GM18511 (cell line): ENCODE results near the gene KHNYN.
"Not testable (repeated sequence)": the region's sequence is repeated elsewhere in the genome, so short reads cannot be mapped to it uniquely, and the experiment has no call there.

Experiments used
- ATAC-seq: cut with Tn5 transposase; IDR thresholded peaks from one replicate; pipeline ENCODE4 v1.9.1; 2021; ENCODE audit warnings: mild to moderate bottlenecking, moderate library complexity; ENCODE audit not compliant: unreplicated experiment

Gene KHNYN

DNA sequence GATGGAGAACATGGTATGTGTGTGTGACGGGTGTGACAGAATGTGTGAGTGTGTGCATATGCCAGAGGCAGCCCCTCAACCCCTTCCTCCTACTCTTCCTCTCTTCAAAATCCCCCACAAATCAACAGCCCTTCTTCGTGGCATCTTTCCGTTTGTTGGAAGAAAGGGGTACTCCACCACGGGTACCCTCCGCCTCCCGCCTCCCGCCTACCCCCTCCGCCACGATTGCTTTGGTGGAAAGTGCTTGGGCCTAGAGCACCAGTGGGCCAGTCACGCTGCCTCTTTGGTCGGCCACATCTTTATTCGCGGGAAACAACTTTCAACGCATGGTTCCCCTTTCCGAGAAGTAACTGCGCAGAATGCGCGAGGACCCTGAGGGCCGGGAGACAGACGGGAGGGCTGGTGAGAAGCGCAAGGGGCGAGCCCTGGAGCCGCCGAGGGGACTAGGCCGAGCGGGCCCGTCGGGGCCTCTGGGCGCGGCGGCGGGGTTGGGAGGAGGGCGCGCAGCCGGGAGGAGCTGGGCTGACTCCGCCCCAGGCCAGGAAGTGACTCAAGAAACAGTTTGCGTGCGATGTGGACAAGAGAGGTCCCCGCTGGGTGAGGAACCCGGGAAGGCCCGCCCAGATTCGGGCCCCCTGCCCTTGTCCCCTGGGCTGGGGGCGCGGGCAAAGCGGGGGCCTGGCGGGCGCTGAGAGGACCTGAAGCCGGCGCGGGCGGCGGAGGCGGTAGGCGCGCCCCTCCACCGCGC, at the start of gene KHNYN, which contains the start of gene CBLN3:
Gene KHNYN, plus strand, starts transcription at position 560 of the 748 bp plus-strand sequence. CDS start 777 bp downstream, outside the sequence.
Gene CBLN3, minus strand, starts transcription at position 274 of the 748 bp plus-strand sequence. CDS start 614 bp downstream, outside the sequence.
- ATAC-seq, result peak; percentile 88

DNA sequence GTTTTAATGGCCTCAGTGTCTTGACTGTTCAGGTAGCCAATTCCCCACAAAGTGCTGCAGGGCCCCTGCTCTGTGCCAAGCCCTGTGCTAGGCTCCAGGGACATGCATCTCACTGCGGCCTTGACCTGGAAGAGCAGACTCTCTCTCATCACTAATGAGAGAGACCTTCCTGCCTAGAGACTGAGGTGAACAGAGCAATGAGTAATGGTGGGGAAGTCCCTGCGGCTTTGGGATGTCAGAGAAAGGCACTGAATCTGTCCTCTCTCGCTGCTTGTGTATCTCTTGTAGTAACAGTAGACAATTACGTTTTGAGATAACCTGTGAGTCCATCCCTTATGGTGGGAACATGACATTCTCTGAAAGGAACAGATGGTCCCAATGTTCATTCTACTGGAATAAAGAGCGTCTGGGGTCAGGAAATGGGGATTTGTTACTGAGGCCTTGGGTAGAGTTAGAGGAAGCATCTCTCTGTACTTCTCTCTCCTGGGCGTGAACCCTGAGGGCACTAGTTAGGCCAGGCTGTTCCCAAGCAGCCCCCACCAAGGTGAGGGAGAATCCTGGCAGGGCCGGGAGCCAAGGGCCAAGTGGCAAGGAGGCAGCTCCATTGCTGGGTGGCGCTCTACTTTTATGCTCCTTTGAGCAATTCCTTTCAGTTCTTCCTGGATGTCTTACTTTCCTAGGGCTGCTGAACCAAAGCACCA, 48.2 kb upstream of the KHNYN start:
- no peak for ATAC-seq

DNA sequence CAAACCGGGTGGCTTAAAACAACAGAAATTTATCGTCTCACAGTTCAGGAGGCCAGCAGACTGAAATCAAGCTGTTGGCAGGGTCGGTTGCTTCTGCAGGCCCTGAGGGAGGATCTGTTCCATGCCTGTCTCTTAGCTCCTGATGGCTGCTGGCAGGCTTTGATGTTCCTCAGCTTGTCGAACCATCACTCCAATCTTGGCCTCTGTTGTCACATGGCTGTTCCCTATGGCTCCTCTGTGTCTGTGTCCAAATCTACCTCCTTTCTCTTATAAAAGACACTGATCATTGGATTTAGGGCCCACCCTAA, 47.7 kb upstream of the KHNYN start:
- no peak for ATAC-seq

DNA sequence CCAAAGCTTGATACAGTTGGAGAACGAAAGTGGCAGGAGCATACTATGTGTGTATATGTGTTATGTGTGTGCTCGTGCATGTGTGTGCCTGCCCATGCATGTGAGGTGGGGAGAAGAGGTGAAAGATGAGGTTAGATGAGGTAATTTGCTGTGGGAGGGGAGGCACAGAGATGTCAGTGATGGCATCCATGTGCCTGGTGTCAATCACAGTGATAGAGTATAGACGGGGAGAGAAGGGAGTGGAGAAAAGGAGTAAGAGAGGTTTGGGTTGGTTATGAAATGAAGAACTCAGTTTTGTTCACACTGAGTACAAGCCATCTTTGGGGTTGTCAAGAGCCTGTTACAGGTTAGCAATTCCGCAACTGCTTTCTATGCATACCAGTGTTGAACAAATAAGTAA, 45.6 kb upstream of the KHNYN start:
- ATAC-seq, result no peak

DNA sequence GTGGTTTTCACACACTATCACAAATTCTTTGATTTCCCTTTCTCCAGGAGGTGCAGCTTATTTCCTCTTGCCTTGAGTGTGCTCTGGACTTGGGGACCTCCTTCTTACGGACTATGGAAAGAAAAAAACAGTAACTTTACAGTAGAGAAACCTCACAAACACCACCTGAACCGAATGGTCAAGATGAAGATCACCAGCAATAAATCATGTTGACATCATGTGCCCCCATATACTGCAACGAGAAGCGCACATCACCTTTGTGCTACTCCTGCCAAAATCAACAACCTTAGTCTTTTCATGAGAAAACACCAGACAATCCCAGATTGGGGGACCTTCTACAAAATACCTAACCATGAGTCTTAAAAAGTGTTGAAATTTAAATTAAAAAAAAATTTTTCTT, 44.2 kb upstream of the KHNYN start:
- no peak for ATAC-seq

DNA sequence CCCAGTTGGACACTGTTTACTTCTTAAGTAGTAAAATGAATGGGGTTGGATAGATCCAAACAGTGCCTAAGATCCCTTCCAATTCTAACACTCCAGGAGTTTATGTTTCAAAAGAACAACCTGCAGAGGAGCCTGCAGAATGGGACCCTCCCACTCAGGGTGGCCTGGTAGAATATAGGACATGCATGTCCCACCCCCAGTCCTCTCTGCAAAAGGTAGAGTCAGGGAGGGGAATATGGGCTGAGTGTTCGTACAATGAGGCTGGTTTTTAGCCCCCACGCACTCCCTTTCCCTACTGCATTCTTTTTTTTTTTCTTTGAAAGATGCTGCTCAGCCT, 42.8 kb upstream of the KHNYN start:
- ATAC-seq, result no peak

DNA sequence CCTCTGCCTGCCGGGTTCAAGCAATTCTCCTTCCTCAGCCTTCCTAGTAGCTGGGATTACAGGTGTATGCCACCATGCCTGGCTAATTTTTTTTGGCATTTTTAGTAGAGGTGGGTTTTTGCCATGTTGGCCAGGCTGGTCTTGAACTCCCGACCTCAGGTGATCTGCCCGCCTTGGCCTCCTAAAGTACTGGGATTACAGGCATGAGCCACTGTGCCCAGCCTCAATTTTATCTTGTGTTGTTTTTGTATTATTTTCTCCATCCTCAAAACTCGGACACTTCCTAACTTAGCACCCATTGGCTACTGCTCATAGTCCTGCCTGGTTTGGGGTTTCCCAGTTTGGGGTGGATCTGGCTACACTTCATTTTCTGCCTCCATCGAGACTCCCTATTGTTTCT, 42.2 kb upstream of the KHNYN start:
- ATAC-seq, result not testable (repeated sequence)

DNA sequence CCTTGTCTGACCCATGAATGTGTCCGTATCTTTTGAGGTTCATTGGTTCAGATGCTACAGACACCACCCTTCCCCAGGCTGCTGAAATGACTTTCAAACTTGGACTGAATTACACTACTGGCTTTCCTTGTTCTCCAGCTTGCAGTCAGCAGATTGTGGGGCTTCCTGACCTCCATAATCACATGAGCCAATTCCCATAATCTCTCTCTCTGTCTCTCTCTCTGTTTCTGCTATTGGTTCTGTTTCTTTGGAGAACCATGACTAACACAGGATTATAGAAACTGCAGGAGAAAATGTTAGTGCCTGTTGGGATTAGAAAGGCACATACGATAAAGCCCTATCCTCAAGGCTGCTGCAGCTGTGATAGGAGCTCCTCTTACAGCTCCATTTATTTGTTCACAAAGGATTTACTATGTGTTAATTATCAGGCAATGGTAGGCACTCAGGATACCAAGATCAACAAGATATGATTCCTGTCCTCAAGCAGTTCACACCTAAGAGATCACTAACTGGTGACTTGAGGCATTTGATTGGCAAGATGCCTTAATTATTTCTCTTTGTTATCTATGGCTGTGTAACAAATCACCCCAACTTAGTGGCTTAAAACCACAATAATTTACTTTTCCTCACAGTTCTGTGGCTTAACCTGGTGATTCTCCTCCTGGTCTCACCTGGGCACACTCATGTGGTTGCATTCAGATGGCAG, 41.1 kb upstream of the KHNYN start:
- ATAC-seq, result no peak

DNA sequence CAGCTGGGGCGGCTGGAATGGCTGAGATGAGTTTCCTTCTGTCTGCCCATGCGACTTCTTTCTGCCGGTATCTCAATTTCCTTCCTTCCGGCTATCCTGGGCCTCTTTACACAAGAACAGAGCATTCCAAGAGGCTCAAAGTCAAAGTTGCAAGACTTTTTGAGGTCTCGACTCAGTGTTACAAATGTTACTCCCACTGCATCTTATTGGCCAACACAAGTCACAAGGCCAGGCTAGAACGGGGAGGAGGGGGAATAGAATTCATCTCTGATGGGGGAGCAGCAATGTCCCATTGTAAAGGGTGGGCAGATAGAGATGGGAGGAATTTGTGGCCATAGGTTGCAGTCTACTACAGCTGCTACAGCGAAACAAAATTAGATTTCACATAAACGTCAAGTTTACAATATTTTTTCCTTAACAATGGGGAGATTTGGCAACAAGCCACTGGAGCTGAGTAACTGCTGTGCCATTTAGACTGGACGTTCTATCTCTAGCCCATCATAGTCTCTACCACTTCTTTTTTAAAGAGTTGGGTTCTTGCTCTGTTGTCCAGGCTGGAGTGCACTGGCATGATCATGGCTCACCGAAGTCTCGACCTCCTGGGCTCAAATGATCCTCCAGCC, 40.4 kb upstream of the KHNYN start:
- no peak for ATAC-seq

DNA sequence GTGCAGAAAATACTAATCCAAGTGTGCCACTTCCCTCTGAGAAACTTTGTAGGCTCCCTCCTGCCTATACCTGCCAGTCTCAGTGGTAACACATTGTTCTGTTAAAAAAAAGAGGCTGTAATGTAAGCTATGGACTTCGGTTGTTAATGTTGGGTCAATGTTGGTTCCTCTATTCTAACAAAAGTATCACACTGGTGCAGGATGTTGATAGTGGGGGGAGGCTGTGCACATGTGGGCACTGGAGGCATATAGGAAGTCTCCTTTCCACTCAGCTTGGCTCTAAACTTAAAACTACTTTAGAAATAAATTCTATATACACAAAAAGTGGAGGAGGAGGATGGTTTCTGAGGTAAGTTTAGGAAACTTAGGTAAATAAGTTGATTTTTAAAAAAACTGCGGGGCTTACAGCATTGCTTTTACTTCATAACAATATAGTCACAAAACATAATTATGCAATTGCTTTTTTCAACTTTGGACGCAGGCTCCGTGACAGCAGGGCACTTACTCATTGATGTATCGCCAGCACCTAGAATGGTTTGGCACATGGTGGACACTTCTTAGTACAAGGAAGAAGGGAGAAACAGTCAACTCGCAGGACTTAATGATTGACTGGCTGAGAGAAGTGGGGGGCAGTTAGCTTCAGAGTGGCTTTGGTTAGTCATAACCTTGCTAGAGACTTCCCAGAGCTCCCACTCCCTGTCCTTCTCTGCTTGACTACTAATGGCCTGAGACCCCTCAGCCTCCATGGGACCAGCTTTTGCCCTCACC, 38.9 kb upstream of the KHNYN start:
- no peak for ATAC-seq

DNA sequence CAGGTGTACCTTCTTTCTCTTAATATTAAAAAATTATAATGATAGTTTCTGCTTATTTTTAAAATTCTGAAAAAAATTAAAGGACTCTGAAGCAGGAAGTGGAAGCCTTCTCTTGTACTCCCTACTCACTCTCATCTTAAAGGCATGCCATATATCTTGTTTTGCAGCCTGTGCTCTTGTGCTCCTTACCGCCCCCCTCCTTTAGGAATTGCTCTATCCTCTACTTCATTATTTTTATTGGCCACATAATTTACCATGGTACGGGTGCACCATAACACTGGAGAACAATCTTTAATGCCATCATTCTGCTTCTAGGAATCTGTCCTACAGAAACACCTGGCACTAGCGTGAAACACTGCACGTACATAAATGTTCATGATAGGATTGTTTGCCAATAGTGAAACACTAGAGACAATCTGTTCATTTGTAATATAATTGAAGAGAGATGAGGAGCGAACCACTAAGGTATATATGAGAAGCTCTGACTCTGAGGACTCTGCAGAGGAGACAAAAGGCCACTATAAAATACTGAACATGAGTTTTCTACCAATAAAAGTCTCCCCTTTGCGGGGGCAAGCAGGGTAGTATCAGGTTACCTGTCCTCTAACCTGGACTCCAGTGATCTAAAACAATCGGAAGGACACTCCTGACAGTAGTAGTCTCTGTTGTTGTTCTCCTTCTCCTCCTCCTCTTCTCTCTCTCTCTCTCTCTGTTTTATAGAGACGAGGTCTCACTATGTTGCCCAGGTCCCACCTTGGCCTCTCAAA, 37.2 kb upstream of the KHNYN start:
- ATAC-seq, result no peak

DNA sequence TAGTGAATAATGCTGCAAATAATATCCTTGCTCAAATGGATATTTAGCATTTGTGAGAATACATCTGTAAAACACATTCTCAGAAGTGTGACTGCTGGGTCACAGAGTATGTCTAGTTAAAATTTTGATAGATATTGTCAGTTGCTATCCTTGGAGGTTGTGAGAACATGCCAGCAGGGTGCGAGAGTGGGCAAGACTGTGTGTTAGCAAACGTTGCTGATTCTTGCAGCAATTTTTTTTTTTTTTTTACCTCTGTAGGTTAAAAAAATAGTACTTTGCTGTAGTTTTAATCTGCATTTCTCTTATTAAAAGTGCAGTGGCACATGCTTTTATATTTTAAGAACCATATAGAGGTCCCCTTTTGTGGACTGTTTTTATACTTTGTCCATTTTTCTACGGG, 35.5 kb upstream of the KHNYN start:
- ATAC-seq, result no peak

DNA sequence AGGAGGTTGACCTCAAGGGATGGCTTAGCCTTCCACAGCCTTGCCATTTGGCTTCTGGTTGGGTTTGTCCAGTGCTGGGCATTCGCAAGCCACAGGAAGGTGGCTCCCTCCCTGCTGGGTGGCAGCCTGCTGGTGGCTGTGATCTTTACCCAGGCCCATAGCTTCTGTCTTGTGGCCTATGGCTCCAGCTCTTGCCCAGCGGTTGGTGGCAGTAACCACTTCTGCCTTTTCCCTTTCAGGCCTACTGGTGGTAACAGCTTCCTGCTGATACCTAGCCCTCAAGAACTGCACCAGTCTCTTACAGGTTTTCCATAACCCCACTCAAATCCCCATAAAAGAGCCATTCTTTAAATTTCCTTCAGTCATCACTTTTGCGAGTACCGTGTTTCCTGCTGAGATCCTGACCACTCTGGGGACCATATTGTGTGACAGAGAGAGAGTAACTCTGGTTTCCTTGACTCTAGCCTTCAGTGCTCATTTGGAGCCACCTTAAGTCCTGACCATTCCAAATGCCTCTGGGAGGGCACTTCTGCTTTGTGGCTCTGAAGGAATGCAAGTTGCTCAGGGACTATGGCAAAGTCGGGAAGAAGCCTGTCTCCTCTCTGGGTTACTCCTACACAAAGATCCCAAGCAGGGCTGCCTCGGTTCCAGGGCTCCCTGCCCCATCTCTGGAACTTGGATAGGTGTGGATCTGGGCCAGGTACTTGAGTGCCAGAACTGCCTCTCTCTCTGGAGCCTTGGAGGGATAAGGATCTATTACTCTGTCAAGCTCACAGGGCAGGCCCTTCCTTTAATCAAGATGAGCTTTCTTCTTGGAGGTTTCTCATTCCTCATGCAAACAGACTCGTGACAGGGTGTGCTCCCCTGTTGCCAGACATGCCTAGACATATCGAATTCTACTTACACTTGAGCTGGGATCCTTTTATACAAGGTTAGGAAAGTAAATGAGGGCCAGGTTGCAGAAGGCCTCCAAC, 33.9 kb upstream of the KHNYN start:
- no peak for ATAC-seq

DNA sequence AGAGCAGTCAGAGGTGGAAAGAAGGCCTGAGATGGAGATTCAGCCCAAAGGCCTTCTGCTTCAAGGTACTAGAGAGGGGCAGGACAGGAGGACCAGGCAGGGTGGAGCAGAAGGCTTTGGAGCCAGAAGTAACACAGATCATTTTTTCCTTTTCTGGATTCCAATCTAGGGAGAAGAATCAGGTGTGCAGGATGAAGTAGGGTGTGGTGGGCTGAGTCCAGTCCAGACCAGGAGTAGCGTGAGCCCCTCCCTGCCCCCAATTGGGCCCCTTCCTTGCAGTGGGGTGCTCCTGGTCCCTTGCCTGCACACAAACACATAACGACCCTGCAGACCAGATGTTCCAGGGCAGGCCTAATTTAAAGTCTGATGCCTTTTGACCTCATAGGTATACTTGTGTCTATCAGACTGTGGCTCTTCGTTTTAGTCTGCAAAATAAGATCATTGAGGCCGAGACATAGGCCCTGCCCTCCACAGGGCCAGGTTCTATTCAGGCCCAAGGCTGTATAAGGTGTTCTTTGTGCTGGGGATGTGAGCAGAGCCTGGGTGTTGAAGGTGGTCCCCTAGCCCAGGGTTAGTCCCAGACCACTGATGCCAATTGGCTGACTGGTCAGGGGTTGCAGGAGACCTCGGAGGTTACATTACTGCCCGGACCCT, 32.0 kb upstream of the KHNYN start:
- ATAC-seq, result no peak

DNA sequence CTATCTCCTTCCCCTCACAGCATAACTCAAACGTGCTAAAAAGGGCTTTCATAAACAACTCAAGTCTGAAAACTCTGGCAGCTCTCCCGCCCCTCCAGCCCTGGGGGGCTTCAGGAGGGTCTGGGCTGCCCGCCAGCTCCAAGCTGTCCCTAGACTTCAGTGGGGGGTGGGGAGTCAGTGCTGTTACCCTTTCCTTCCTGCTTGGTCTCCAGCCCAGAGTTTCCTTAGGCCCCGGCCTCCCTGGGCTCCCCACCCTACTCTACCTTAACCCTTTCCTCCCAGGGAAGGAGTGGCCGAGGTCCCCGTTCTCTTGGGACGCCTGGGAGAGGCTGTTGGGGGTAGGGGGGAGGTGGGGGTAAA, 31.5 kb upstream of the KHNYN start:
- no peak for ATAC-seq

DNA sequence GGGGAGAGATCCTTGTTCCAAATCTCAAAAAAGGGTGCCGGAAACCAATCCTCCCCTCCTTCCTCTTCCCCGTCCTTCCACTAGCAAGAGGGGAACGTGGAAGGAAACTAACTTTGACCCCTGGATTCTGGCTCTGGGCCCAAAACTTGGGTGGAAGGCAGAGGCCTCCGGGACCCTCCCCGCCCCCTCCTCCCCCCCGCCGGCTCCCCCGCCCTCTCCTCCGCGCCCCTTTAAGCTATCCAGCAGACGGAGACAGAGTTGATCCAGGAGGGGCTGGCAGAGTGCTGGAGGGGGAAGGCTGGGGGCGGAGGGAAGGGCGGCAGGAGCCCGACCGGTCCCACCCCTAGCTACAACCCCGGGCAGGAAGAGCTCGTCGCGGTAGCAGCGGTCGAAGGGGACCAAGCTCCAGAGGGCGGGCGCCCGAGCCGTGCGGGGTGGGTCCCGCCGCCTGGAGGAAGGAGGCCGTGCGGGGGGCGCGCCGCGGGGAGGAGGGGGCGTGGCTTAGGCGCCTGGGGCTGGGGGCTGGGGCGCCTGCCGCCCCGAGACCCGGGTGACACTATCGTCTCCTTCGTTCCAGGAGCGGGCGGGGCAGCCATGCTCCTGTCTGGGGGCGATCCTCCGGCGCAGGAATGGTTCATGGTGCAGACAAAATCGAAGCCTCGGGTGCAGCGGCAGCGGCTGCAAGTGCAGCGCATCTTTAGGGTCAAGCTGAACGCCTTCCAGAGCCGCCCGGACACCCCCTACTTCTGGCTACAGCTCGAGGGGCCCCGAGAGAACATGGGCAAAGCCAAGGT, 30.9 kb upstream of the KHNYN start, which contains the start of gene NYNRIN:
Gene NYNRIN, plus strand, starts transcription at position 351 of the 794 bp plus-strand sequence. Its CDS starts 244 bp downstream, at position 595.
- ATAC-seq, result no peak

DNA sequence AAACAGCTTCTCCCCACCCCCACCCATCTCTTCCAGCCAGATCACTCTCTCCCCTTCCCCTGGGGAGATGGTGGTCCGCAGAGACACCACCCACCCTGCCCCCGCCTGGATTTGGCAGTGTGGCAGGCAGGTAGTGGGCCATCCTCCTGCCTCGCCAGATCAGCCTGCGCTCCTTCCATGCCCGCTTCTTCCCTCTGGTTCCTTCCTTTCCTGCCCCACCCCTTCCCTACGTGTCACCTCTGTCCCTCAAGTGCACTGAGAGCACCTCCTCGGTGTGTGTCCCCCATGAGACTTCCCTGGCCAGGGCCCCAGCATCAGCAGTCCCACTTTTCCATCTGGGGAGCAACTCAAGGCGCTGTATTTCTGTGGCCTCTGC, 30.3 kb upstream of the KHNYN start:
- no peak for ATAC-seq
